PC-9 (cell line): Measurements from ENCODE around the gene SLCO2A1. TPM values are rescaled to one million over a fixed set of nuclear protein-coding genes. Genes with fewer than 3 reads are reported as not detected.

Experiments
- BruUV-seq: library from RNA; stranded (reverse); fragments of 400-500 nt; replicated peaks from 2 replicates; lab custom pipeline; 2021; lab: Mats Ljungman, UMichigan
- CTCF ChIA-PET: fragments of 300-600 bp; sonication (Branson Sonifier 250); formaldehyde crosslinking; loops from one replicate; lab custom pipeline; 2022; ENCODE audit warnings: antibody characterized with exemption; lab: Charles Lee
- POLR2A ChIA-PET: fragments of 300-600 bp; sonication (Branson Sonifier 250); formaldehyde crosslinking; loops from one replicate; lab custom pipeline; 2022; ENCODE audit warnings: antibody characterized with exemption; ENCODE audit not compliant: unreplicated experiment; lab: Charles Lee
- DNase-seq, 2 experiments: peaks; one replicate each; pipeline versions ENCODE4 v3.0.0 to v3.0.0-alpha.2; 2015 to 2022; ENCODE audit warnings: mixed read lengths in 1 of 2
- H2AFZ ChIP-seq: fragments of 200-600 bp; sonication (generic); 2 replicates; pipeline ENCODE4 v1.8.1; 2017; ENCODE audit warnings: antibody characterized with exemption
- H3F3A ChIP-seq: fragments of 200-600 bp; sonication (generic); 2 replicates; pipeline ENCODE4 v1.8.1; 2017; ENCODE audit warnings: antibody characterized with exemption, mild to moderate bottlenecking, low read depth; ENCODE audit not compliant: insufficient read depth
- H3K27ac ChIP-seq: fragments of 200-600 bp; sonication (generic); 2 replicates; pipeline ENCODE4 v1.6.1; 2016; ENCODE audit warnings: mixed run types
- H3K27me3 ChIP-seq: fragments of 200-600 bp; sonication (generic); 2 replicates; pipeline ENCODE4 v1.6.1; 2016; ENCODE audit warnings: low read depth, mixed run types; ENCODE audit not compliant: insufficient read depth
- H3K36me3 ChIP-seq: fragments of 200-600 bp; sonication (generic); 2 replicates; pipeline ENCODE4 v1.6.1; 2016; ENCODE audit warnings: low read depth, mixed run types
- H3K4me1 ChIP-seq: fragments of 200-600 bp; sonication (generic); replicated peaks from 2 replicates; pipeline ENCODE4 v1.6.1; 2016; ENCODE audit warnings: mixed run types; ENCODE audit not compliant: insufficient read depth
- H3K4me2 ChIP-seq: fragments of 200-600 bp; sonication (generic); 2 replicates; pipeline ENCODE4 v1.6.1; 2017; ENCODE audit warnings: mixed run types
- H3K4me3 ChIP-seq: fragments of 200-600 bp; sonication (generic); 2 replicates; pipeline ENCODE4 v1.6.1; 2016; ENCODE audit warnings: mixed run types
- H3K79me2 ChIP-seq: fragments of 200-600 bp; sonication (generic); 2 replicates; pipeline ENCODE4 v1.6.1; 2017; ENCODE audit warnings: low read depth, mixed run types
- H3K9me2 ChIP-seq: fragments of 200-600 bp; sonication (generic); 2 replicates; pipeline ENCODE4 v1.8.1; 2017; ENCODE audit warnings: mild to moderate bottlenecking; ENCODE audit not compliant: insufficient read depth
- H3K9me3 ChIP-seq: fragments of 200-600 bp; sonication (generic); 2 replicates; pipeline ENCODE4 v1.8.1; 2016; ENCODE audit warnings: low read depth; ENCODE audit not compliant: insufficient read depth
- H4K20me1 ChIP-seq: fragments of 200-600 bp; sonication (generic); 2 replicates; pipeline ENCODE4 v1.8.1; 2017; ENCODE audit not compliant: insufficient read depth
- CTCF ChIP-seq: fragments of 200-600 bp; sonication (generic); conservative IDR thresholded peaks from 2 replicates; pipeline ENCODE4 v1.6.1; 2017; ENCODE audit warnings: mixed run types, antibody characterized with exemption, mild to moderate bottlenecking, moderate library complexity
- EZH2 ChIP-seq: fragments of 200-600 bp; sonication (generic); IDR thresholded peaks from 2 replicates; pipeline ENCODE4 v1.8.0; 2017; ENCODE audit warnings: antibody characterized with exemption, low read depth
- intact Hi-C: fragments of 100-400 bp; cut with micrococcal nuclease; formaldehyde crosslinking; loops from one replicate; pipeline ENCODE4 v1.10.0; 2022; ENCODE audit not compliant: unreplicated experiment
- total RNA-seq: library from RNA; stranded (reverse); gene quantifications from 2 replicates; pipeline ENCODE4 v1.2.3, GENCODE V29; 2021

SLCO2A1 gene
- total RNA-seq, 1 experiment from 2014 or later, result 0.44 TPM

GRCh38 chr3:134031348-134031915 lies 1.7 kb upstream of the SLCO2A1 start:
- H3K79me2 ChIP-seq, result no peaks in the 10 kb centered on the region
- no peak overlapping the region for H3K4me3 ChIP-seq
- no peaks in the 10 kb centered on the region for H3K36me3 ChIP-seq
- CTCF ChIA-PET, result no interaction called here
- POLR2A ChIA-PET, result no interaction called here
- H4K20me1 ChIP-seq, result no peaks in the 10 kb centered on the region
- no peaks in the 10 kb centered on the region for H3K9me3 ChIP-seq
- H3K27ac ChIP-seq, result no peak overlapping the region
- no peaks in the 10 kb centered on the region for H3K4me1 ChIP-seq
- H3F3A ChIP-seq, result no peaks in the 10 kb centered on the region
- BruUV-seq, result no TSS peak
- intact Hi-C loops, result no loop called here
- H2AFZ ChIP-seq, result no peak overlapping the region
- DNase-seq, result no peak
- H3K4me2 ChIP-seq, result no peak overlapping the region
- no peaks in the 10 kb centered on the region for H3K27me3 ChIP-seq
- H3K9me2 ChIP-seq, result no peaks in the 10 kb centered on the region
- TF ChIP-seq EZH2, result no peak
- TF ChIP-seq CTCF, result no peak

GRCh38 chr3:134030379-134031347 lies 938 bp upstream of the SLCO2A1 start:
- Histone ChIP-seq H3K9me3 (no peaks in the 10 kb centered on the region), H3K79me2 (no peaks in the 10 kb centered on the region), H3F3A (no peaks in the 10 kb centered on the region), H4K20me1 (no peaks in the 10 kb centered on the region), H3K27ac (no peak overlapping the region), H3K36me3 (no peaks in the 10 kb centered on the region), H3K4me2 (no peak overlapping the region), H3K27me3 (no peaks in the 10 kb centered on the region), H3K4me1 (no peaks in the 10 kb centered on the region), H3K4me3 (no peak overlapping the region), H2AFZ (no peak overlapping the region), H3K9me2 (no peaks in the 10 kb centered on the region)
- intact Hi-C loops, result no loop called here
- TF ChIP-seq CTCF (no peak), EZH2 (no peak)
- no peak for DNase-seq
- ChIA-PET CTCF (no interaction called here), POLR2A (no interaction called here)
- no TSS peak for BruUV-seq

- H3K79me2 ChIP-seq, result no peaks in the 10 kb centered on the region
- no peaks in the 10 kb centered on the region for H3K9me3 ChIP-seq
- POLR2A ChIA-PET, result no interaction called here
- no peak overlapping the region for H3K27ac ChIP-seq
- no peaks in the 10 kb centered on the region for H4K20me1 ChIP-seq
- no peaks in the 10 kb centered on the region for H3K4me1 ChIP-seq
- CTCF ChIA-PET, result no interaction called here
- no peak overlapping the region for H3K4me3 ChIP-seq
- H3K36me3 ChIP-seq, result no peaks in the 10 kb centered on the region
- H3F3A ChIP-seq, result no peaks in the 10 kb centered on the region
- no peak for DNase-seq
- BruUV-seq, result TSS peak; percentile 57
- no peak overlapping the region for H3K4me2 ChIP-seq
- H3K9me2 ChIP-seq, result no peaks in the 10 kb centered on the region
- no peak overlapping the region for H2AFZ ChIP-seq
- H3K27me3 ChIP-seq, result no peaks in the 10 kb centered on the region
- intact Hi-C loops, result no loop called here
- no peak for TF ChIP-seq EZH2
- TF ChIP-seq CTCF, result no peak
These were observed 430 bp downstream of the SLCO2A1 start for GRCh38 chr3:134029256-134029733.
